B cell (primary cell): ENCODE data around the gene ARPC4. TPM values are rescaled to one million over a fixed set of nuclear protein-coding genes. Genes with fewer than 3 reads are reported as not detected.

Experiments
- ATAC-seq: fragments of 200-7000 bp; cut with Tn5 transposase; one replicate; pipeline ENCODE4 v1.10.0; 2021; ENCODE audit warnings: low read depth, mild to moderate bottlenecking, moderate number of reproducible peaks, moderate library complexity
- CTCF ChIA-PET: fragments of 350-600 bp; sonication (Branson Sonifier 250); formaldehyde crosslinking; loops from one replicate; lab custom pipeline; 2021; ENCODE audit warnings: antibody characterized with exemption, inconsistent platforms; lab: Charles Lee
- POLR2A ChIA-PET: fragments of 350-600 bp; sonication (Branson Sonifier 250); formaldehyde crosslinking; loops from one replicate; lab custom pipeline; 2021; ENCODE audit warnings: antibody characterized with exemption; lab: Charles Lee
- DNase-seq: peaks from one replicate; pipeline ENCODE4 v3.0.0; 2013
- H2AFZ ChIP-seq: 2 replicates; pipeline ENCODE4 v1.6.1; 2012; ENCODE audit warnings: mild to moderate bottlenecking, low read depth, low read length; ENCODE audit not compliant: insufficient read depth, poor library complexity, severe bottlenecking
- H3K27ac ChIP-seq, 2 donors: 1 replicate in 1 of 2; 2 replicates in 1 of 2; pipeline ENCODE4 v1.5.1; 2012 to 2013; ENCODE audit warnings: low read length in 2 of 2, mild to moderate bottlenecking in 2 of 2, moderate library complexity in 1 of 2
- H3K27me3 ChIP-seq, 4 experiments: fragments of 200-600 bp in 1 of 4; sonication (generic) in 1 of 4; replicated peaks in 1 of 4; 1 replicate in 2 of 4; 2 replicates in 2 of 4; pipeline versions ENCODE4 v1.6.1 to v1.7.0; 2013 to 2016; ENCODE audit warnings: low read length in 3 of 4, mild to moderate bottlenecking in 2 of 4, mixed read lengths in 1 of 4, moderate library complexity in 1 of 4; ENCODE audit not compliant: insufficient read depth in 4 of 4, control insufficient read depth in 3 of 4; ENCODE audit errors: control extremely low read depth in 1 of 4
- H3K36me3 ChIP-seq, 2 experiments: replicated peaks in 1 of 2; 1 replicate in 1 of 2; 2 replicates in 1 of 2; pipeline versions ENCODE4 v1.6.1 to v1.7.1; 2013; ENCODE audit warnings: low read length in 1 of 2; ENCODE audit not compliant: insufficient read depth in 2 of 2, control insufficient read depth in 1 of 2; ENCODE audit errors: control extremely low read depth in 1 of 2, extremely low read depth in 1 of 2
- H3K4me1 ChIP-seq, 2 donors: fragments of 200-600 bp in 1 of 2; sonication (generic) in 1 of 2; 1 replicate in 1 of 2; 2 replicates in 1 of 2; pipeline versions ENCODE4 v1.5.1 to v1.6.1; 2013 to 2017; ENCODE audit warnings: low read length in 2 of 2; ENCODE audit not compliant: control insufficient read depth in 2 of 2, insufficient read depth in 2 of 2
- H3K4me2 ChIP-seq: replicated peaks from 2 replicates; pipeline ENCODE3; 2012; ENCODE audit warnings: mild to moderate bottlenecking, low read depth, low read length; ENCODE audit not compliant: poor library complexity, severe bottlenecking
- H3K4me3 ChIP-seq, 5 experiments: fragments of 200-600 bp in 1 of 5; sonication (generic) in 1 of 5; 1 replicate in 3 of 5; 2 replicates in 2 of 5; pipeline versions ENCODE4 v1.5.1 to v1.7.0; 2011 to 2016; ENCODE audit warnings: low read length in 4 of 5, mild to moderate bottlenecking in 4 of 5, low read depth in 2 of 5, control low read depth in 1 of 5, moderate library complexity in 1 of 5; ENCODE audit not compliant: insufficient read depth in 1 of 5; ENCODE audit errors: control extremely low read depth in 1 of 5, extremely low read depth in 1 of 5
- H3K79me2 ChIP-seq: fragments of 200-600 bp; sonication (generic); one replicate; pipeline ENCODE4 v1.6.0; 2016; ENCODE audit warnings: low read length; ENCODE audit not compliant: control insufficient read depth, insufficient read depth
- H3K9ac ChIP-seq: fragments of 200-600 bp; sonication (generic); 2 replicates; pipeline ENCODE4 v1.6.1; 2017; ENCODE audit warnings: mild to moderate bottlenecking, low read length, moderate library complexity
- H3K9me3 ChIP-seq, 3 donors: one replicate each; pipeline versions ENCODE4 v1.6.1 to v1.7.1; 2013; ENCODE audit warnings: low read length in 2 of 3; ENCODE audit not compliant: control insufficient read depth in 2 of 3, insufficient read depth in 1 of 3; ENCODE audit errors: control extremely low read depth in 1 of 3
- H4K20me1 ChIP-seq: 2 replicates; pipeline ENCODE4 v1.6.0; 2012; ENCODE audit warnings: mild to moderate bottlenecking, low read length; ENCODE audit not compliant: insufficient read depth, control insufficient read depth, poor library complexity, severe bottlenecking
- H3K27ac Mint-ChIP-seq: one replicate; pipeline ENCODE4 v1.8.0; 2021; ENCODE audit warnings: mixed read lengths
- H3K27me3 Mint-ChIP-seq: one replicate; pipeline ENCODE4 v1.8.0; 2021; ENCODE audit warnings: mixed read lengths
- H3K4me1 Mint-ChIP-seq: one replicate; pipeline ENCODE4 v1.8.0; 2021; ENCODE audit warnings: mixed read lengths
- H3K4me3 Mint-ChIP-seq: one replicate; pipeline ENCODE4 v1.8.0; 2021; ENCODE audit warnings: mixed read lengths
- H3K9me3 Mint-ChIP-seq: one replicate; pipeline ENCODE4 v1.8.0; 2022; ENCODE audit warnings: mixed read lengths; ENCODE audit not compliant: insufficient read depth
- CTCF ChIP-seq: fragments of 200-600 bp; IDR thresholded peaks from one replicate; pipeline ENCODE4 v1.8.0; 2022; ENCODE audit warnings: antibody characterized with exemption, mild to moderate bottlenecking
- EZH2 ChIP-seq: IDR thresholded peaks from 2 replicates; pipeline ENCODE4 v1.6.1; 2012; ENCODE audit warnings: borderline replicate concordance, low read depth, mild to moderate bottlenecking, moderate library complexity, low read length; ENCODE audit not compliant: insufficient read depth, poor library complexity, severe bottlenecking
- WGBS: methylation state at CpG from one replicate; pipeline ENCODE4 v1.1.5; 2013; ENCODE audit warnings: missing lambda C conversion rate; ENCODE audit not compliant: insufficient coverage; 5-methylcytosine and 5-hydroxymethylcytosine counted together
- intact Hi-C: fragments of 100-400 bp; cut with micrococcal nuclease; formaldehyde crosslinking; loops from one replicate; pipeline ENCODE4 v1.10.0; 2022
- polyA plus RNA-seq: library from polyadenylated mRNA; depleted of rRNA; stranded (reverse); fragments of >200 nt; gene quantifications from 2 replicates; pipeline ENCODE4 v1.2.3, GENCODE V29; 2012
- total RNA-seq, 2 donors: library from RNA; stranded (reverse); fragments of 120-200 nt in 1 of 2; gene quantifications; 1 replicate in 1 of 2; 2 replicates in 1 of 2; pipeline versions ENCODE4 v1.2.3 to v1.2.4, GENCODE V29; 2013 to 2022

ARPC4 gene
- total and polyA plus RNA-seq, 2 donors (not counting 1 experiment from before 2014, with no cell fraction given): 110 to 174 TPM

- H3K27me3 ChIP-seq: no peaks in the 10 kb centered on the region
- ATAC-seq (no peak), DNase-seq (no peak)
- no peak overlapping the region for H2AFZ ChIP-seq
- H3K4me3 Mint-ChIP-seq: no peak overlapping the region
- TF ChIP-seq CTCF: no peak
- no peak for TF ChIP-seq EZH2
- H4K20me1 ChIP-seq: no peaks in the 10 kb centered on the region
- ChIA-PET CTCF (no interaction called here), POLR2A (interaction anchor here (1.6 kb wide), 1 partner anchor 10 kb away, joined by 4 read pairs; no protein-coding TSS in a partner anchor)
- H3K4me1 ChIP-seq: peaks cover 24 to 29% of the 10 kb centered on the region in 2 donors
- no peaks in the 10 kb centered on the region for H3K27me3 Mint-ChIP-seq
- no peaks in the 10 kb centered on the region for H3K9me3 ChIP-seq
- H3K4me3 ChIP-seq: no peak overlapping the region
- no peak overlapping the region for H3K9ac ChIP-seq
- H3K27ac Mint-ChIP-seq: no peak overlapping the region
- peaks cover 16% of the 10 kb centered on the region for H3K79me2 ChIP-seq
- peaks cover 34% of the 10 kb centered on the region for H3K4me1 Mint-ChIP-seq
- intact Hi-C loops: no loop called here
- no peak overlapping the region for H3K27ac ChIP-seq
- no peaks in the 10 kb centered on the region for H3K9me3 Mint-ChIP-seq
- H3K36me3 ChIP-seq: peaks cover 4 to 58% of the 10 kb centered on the region in 2 experiments
- WGBS: 77% methylated on average over 6 of the region's 8 CpGs
- H3K4me2 ChIP-seq: no peak overlapping the region
Observed at GRCh38 chr3:9747267-9747666, 45.6 kb upstream of the ARPC4 start.

- ChIA-PET CTCF (interaction anchor here (3.0 kb wide), 1 partner anchor 16 kb away, joined by 17 read pairs; the partner anchor contains the start of gene BRPF1), POLR2A (interaction anchor here (1.0 to 1.6 kb wide), 2 partner anchors 11 to 17 kb away, joined by 3 to 4 read pairs; partner anchors contain the start of gene BRPF1)
- no peaks in the 10 kb centered on the region for H3K9me3 ChIP-seq
- H3K36me3 ChIP-seq: peaks cover 4 to 51% of the 10 kb centered on the region in 2 experiments
- intact Hi-C loops: no loop called here
- no peak overlapping the region for H3K4me2 ChIP-seq
- no peak overlapping the region for H3K4me3 ChIP-seq
- H3K79me2 ChIP-seq: peaks cover 16% of the 10 kb centered on the region
- no peak overlapping the region for H3K27ac ChIP-seq
- Mint-ChIP-seq H3K9me3 (no peaks in the 10 kb centered on the region), H3K4me3 (peak overlapping the region; percentile 92), H3K27me3 (no peaks in the 10 kb centered on the region), H3K4me1 (peaks cover 40% of the 10 kb centered on the region), H3K27ac (no peak overlapping the region)
- DNase-seq: no peak
- H3K27me3 ChIP-seq: no peaks in the 10 kb centered on the region
- WGBS: 100% methylated on average over 1 of the region's 2 CpGs
- H2AFZ ChIP-seq: no peak overlapping the region
- H4K20me1 ChIP-seq: no peaks in the 10 kb centered on the region
- TF ChIP-seq CTCF: no peak
- no peak for TF ChIP-seq EZH2
- H3K4me1 ChIP-seq: peaks cover 31 to 36% of the 10 kb centered on the region in 2 donors
- no peak for ATAC-seq
- H3K9ac ChIP-seq: no peak overlapping the region
Observed at GRCh38 chr3:9748031-9748430, 44.9 kb upstream of the ARPC4 start.
